GM12874 (cell line): ENCODE results near the gene HOXA3.

Experiments used
- CTCF ChIP-seq: IDR thresholded peaks from 2 replicates; pipeline ENCODE4 v1.5.1; 2011; ENCODE audit warnings: low read depth, mild to moderate bottlenecking, control low read depth, low read length, moderate library complexity; ENCODE audit not compliant: insufficient read depth

The HOXA3 gene

DNA sequence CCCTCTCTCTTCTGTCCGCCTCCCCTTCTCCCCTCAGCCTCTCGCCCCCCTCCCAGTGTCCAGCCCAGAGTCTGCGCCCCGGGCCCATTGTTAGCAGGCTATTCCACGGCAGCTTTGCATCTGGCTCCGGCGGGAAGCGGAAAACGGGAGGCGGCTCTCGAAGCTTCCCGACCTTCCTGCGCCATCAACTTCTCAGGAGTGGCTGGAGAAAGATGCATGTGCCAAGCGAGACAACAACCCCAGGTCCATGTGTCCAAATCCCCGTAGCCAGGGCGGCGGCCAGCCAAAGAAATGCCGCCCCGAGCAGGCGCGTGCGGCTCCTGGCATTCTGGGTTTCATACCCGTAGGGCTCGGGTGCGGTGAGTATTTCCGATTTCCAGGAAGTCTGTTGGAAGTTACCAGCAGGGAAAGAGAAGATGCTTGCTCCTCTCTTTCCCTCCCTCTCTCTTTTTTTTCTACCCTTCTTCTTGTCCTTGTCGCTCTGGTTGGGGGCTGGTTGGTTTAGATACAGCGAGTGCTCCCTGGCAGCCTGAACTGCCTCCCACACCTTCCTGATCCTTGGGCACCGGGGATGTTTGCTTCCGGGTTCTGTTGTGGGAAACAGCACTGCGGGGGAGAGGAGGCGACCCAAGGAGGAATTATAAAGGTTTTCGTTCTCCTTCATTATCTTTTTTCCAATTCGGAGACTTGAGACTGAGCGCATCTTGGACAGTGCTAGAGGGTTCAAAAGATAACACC is 48.7 kb downstream of the HOXA3 start:
- no peak for TF ChIP-seq CTCF

DNA sequence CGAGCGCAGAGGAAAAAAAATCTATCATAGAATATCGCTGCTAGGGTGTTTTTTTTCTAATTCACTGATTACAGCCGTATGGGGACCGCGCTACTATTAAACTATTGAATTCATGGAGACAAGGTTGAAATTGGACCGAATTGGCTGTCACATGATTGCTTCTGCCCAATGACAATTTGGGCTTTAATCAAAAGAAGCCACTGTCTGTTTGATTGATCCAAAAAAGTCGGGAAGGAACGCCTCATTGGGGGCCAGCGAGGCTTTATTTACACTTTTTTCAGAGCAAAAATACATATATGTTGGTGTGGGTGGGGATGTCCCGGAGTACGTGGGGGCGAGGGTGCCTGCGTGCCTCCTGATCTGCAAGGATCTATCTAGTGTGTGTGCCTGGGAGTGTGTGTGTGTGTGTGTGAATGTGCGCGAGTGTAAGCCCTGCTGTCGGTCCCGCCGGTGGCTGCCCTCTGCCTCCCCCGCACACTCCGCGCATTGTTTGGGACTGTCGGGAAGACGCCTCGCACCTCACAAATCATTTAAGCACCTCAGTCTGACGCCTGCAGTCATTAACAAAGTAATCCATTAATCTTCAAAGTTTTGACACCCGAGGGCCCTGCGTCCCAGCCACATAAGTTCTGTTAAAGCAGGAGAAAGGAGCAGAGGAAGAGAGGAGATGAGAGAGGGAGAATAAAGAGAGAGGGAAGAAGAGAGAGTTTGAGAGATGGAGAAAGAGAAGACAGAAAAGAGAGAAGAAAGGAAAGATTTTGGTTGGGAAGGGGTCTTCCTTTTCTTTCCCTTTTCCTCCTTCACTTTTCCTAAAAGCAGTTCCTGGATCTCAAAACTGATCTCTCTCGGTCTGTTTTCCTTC is 49.6 kb downstream of the HOXA3 start, which contains the start of gene HOXA2:
Gene HOXA2, minus strand, starts transcription at position 103 of the 862 bp plus-strand sequence. CDS start 183 bp downstream, outside the sequence.
- TF ChIP-seq CTCF = no peak

DNA sequence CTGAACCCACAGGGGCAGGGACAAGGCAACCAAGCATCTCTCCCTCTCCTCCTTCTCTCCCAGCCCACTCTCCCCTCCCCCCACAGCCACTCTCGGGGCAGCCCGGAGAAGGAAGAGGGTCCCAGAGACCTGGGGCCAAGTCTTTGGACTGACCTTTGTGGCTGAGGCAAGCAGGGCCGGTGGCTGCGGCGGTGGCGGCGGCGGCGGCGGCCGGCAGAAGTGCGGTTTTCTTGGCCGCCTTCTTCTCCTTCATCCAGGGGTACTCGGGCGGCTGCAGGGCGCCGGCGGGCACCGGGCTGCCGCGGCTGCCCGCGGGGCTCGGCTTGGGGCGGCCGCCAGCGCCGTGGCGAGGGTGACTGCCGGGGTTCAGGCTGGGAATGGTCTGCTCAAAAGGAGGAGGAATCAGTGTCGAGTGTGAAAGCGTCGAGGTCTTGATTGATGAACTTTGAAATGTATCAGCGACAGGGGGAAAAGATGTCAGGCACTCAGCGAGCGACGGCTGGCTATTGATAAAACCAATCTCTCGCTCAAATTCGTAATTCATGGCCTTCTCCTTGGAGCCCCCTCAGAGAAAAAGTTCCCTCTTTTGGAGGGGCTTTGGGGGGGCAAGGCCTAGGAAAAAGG is 50.3 kb downstream of the HOXA3 start:
- TF ChIP-seq CTCF = no peak

- no peak for TF ChIP-seq CTCF
Measured at GRCh38 chr7:27101171-27101956, 51.0 kb downstream of the HOXA3 start.

DNA sequence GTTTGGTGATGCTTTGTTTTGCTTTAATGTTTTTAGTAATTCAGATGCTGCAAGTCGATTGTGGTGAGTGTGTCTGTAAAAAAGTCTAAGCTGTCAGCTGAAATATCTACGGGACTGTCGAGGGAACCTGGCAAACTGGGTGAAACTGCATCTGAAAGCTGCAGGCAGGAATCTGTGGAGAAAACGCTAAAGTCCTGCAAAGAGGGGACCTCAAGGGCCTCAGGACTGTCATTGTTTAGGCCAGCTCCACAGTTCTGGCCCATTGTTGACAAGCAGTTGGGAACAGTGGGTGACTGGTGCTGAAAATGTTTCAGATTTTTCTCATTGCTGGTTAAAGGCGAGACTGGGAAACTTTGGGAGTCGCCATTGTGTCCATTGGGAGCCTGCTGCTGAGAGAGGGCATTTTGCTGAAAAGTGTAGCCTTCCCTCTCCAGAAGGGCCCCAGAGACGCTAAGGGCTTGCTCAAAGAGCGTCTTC is 51.7 kb downstream of the HOXA3 start:
- TF ChIP-seq CTCF = no peak

DNA sequence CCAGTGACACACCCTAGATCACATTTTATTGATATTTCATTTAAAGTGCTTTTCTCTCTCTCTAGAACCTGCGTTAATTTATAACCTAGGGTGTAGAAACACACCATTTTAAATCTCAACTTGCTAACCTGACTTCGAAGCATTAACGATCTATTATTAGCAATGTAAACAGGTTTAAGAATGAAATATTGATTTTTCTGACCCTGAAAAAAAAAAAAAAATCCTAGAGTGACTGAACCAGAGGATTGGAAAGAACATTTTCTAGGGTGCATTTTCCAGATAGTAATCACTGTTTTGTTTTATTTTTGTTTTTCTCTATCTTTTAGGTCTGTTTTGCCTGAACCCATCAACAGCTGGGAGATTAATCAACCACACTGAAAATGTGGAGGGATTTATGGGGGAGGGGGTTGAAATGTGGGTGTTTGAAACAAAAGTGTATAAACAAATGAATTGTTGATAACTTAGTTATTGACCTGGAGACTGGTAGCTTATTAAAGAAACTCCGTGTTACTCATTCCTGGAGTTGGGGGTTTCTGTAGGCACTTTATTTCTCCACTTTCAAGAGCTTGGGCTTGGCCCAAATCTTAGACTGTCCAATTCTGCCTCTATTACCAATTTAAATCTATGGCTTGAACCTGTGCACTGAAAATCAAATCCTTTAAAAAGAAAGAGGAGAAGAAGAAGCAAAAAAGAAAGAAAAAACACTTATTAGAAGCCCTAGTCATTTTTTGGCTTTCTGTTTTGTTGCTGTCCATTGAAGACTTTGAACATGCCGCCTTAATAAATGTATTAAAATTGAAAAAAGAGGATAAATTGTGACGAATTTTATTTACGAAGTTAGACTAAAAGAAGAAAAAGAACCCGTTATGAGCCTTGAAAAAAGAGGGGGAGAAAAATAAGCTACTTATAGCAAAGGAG is 52.7 kb downstream of the HOXA3 start:
- TF ChIP-seq CTCF = no peak
